Astrocyte (in vitro differentiated cells and primary cell): ENCODE results near the gene PRR7. TPM values are rescaled to one million over a fixed set of nuclear protein-coding genes. Genes with fewer than 3 reads are reported as not detected.

Source experiments
- DNase-seq: peaks from one replicate; pipeline ENCODE4 v3.0.0-alpha.2; 2010; ENCODE audit warnings: low read depth
- FAIRE-seq: peaks from 2 replicates; lab custom pipeline; 2011; peaks lifted over from hg19 to GRCh38; lab: Jason Lieb, UNC
- H2AFZ ChIP-seq: 2 replicates; pipeline ENCODE4 v1.6.0; 2012; ENCODE audit warnings: low read depth, low read length, inconsistent platforms
- H3K27ac ChIP-seq: 2 replicates; pipeline ENCODE4 v1.5.1; 2011; ENCODE audit warnings: low read depth, low read length, inconsistent platforms
- H3K27me3 ChIP-seq: 2 replicates; pipeline ENCODE4 v1.6.0; 2011; ENCODE audit warnings: low read length, inconsistent platforms; ENCODE audit not compliant: insufficient read depth
- H3K36me3 ChIP-seq: 2 replicates; pipeline ENCODE4 v1.5.1; 2011; ENCODE audit warnings: low read length, inconsistent platforms; ENCODE audit not compliant: insufficient read depth
- H3K4me1 ChIP-seq: 2 replicates; pipeline ENCODE4 v1.5.1; 2011; ENCODE audit warnings: low read length, inconsistent platforms; ENCODE audit not compliant: insufficient read depth
- H3K4me2 ChIP-seq: 2 replicates; pipeline ENCODE4 v1.6.0; 2012; ENCODE audit warnings: low read length, inconsistent platforms
- H3K4me3 ChIP-seq: 2 replicates; pipeline ENCODE4 v1.5.1; 2011; ENCODE audit warnings: low read depth, mild to moderate bottlenecking, low read length, inconsistent platforms; ENCODE audit not compliant: insufficient read depth
- H3K79me2 ChIP-seq: 2 replicates; pipeline ENCODE4 v1.6.0; 2012; ENCODE audit warnings: mild to moderate bottlenecking, low read length, inconsistent platforms; ENCODE audit not compliant: insufficient read depth
- H3K9ac ChIP-seq: 2 replicates; pipeline ENCODE4 v1.6.0; 2012; ENCODE audit warnings: mild to moderate bottlenecking, low read length, inconsistent platforms
- H3K9me3 ChIP-seq: 2 replicates; pipeline ENCODE4 v1.5.1; 2012; ENCODE audit warnings: low read depth, mild to moderate bottlenecking, low read length, inconsistent platforms; ENCODE audit not compliant: insufficient read depth
- H4K20me1 ChIP-seq: 2 replicates; pipeline ENCODE4 v1.6.0; 2012; ENCODE audit warnings: low read length, inconsistent platforms; ENCODE audit not compliant: insufficient read depth
- H3K27ac Mint-ChIP-seq: one replicate; pipeline ENCODE4 v1.8.0; 2021; ENCODE audit warnings: mild to moderate bottlenecking, mixed read lengths; ENCODE audit not compliant: unreplicated experiment
- H3K27me3 Mint-ChIP-seq: one replicate; pipeline ENCODE4 v1.8.0; 2021; ENCODE audit warnings: low read depth, mixed read lengths; ENCODE audit not compliant: unreplicated experiment
- H3K36me3 Mint-ChIP-seq: one replicate; pipeline ENCODE4 v1.8.0; 2021; ENCODE audit warnings: low read depth, mixed read lengths; ENCODE audit not compliant: unreplicated experiment
- H3K4me1 Mint-ChIP-seq: one replicate; pipeline ENCODE4 v1.8.0; 2021; ENCODE audit warnings: low read depth, mixed read lengths; ENCODE audit not compliant: unreplicated experiment
- H3K4me3 Mint-ChIP-seq: one replicate; pipeline ENCODE4 v1.8.0; 2021; ENCODE audit warnings: mild to moderate bottlenecking, moderate library complexity, mixed read lengths; ENCODE audit not compliant: unreplicated experiment
- H3K9me3 Mint-ChIP-seq: one replicate; pipeline ENCODE4 v1.8.0; 2021; ENCODE audit warnings: mild to moderate bottlenecking, mixed read lengths; ENCODE audit not compliant: unreplicated experiment
- CTCF ChIP-seq: IDR thresholded peaks from 2 replicates; pipeline ENCODE4 v1.5.1; 2011; ENCODE audit warnings: low read depth, mild to moderate bottlenecking, inconsistent platforms, low read length, moderate library complexity; ENCODE audit not compliant: insufficient read depth
- EZH2 ChIP-seq: IDR thresholded peaks from 2 replicates; pipeline ENCODE4 v1.6.1; 2012; ENCODE audit warnings: mild to moderate bottlenecking, low read length, inconsistent platforms; ENCODE audit not compliant: insufficient read depth
- total RNA-seq: library from RNA; stranded (reverse); gene quantifications from 2 replicates; pipeline ENCODE4 v1.2.1, GENCODE V29; 2021

PRR7 gene
- total RNA-seq, 1 donor from 2014 or later, result 9.9 TPM

GRCh38 chr5:177404641-177405179, 41.9 kb upstream of the PRR7 start:
- Mint-ChIP-seq H3K36me3 (no peaks in the 10 kb centered on the region), H3K9me3 (no peaks in the 10 kb centered on the region), H3K4me1 (no peaks in the 10 kb centered on the region), H3K27ac (no peak overlapping the region), H3K4me3 (peak overlapping the region; percentile 73), H3K27me3 (peaks cover 62% of the 10 kb centered on the region)
- peak overlapping the region; percentile 56 for H3K4me3 ChIP-seq
- no peaks in the 10 kb centered on the region for H3K79me2 ChIP-seq
- H3K27me3 ChIP-seq, result peaks cover 35% of the 10 kb centered on the region
- peaks cover 27% of the 10 kb centered on the region for H3K4me1 ChIP-seq
- peak overlapping the region; percentile 99 for H3K4me2 ChIP-seq
- peak overlapping the region; percentile 60 for H3K9ac ChIP-seq
- H3K27ac ChIP-seq, result no peak overlapping the region
- H3K9me3 ChIP-seq, result no peaks in the 10 kb centered on the region
- FAIRE-seq, result no peak
- TF ChIP-seq CTCF, result no peak
- TF ChIP-seq EZH2, result no peak
- no peak for DNase-seq
- H3K36me3 ChIP-seq, result no peaks in the 10 kb centered on the region
- H2AFZ ChIP-seq, result peak overlapping the region; percentile 96
- H4K20me1 ChIP-seq, result no peaks in the 10 kb centered on the region

GRCh38 chr5:177405312-177405711, 41.3 kb upstream of the PRR7 start:
- FAIRE-seq (no peak), DNase-seq (no peak)
- Mint-ChIP-seq H3K9me3 (no peaks in the 10 kb centered on the region), H3K4me3 (no peak overlapping the region), H3K4me1 (no peaks in the 10 kb centered on the region), H3K27me3 (peaks cover 62% of the 10 kb centered on the region), H3K27ac (no peak overlapping the region), H3K36me3 (no peaks in the 10 kb centered on the region)
- Histone ChIP-seq H4K20me1 (no peaks in the 10 kb centered on the region), H3K9ac (no peak overlapping the region), H3K4me1 (peaks cover 21% of the 10 kb centered on the region), H3K27ac (no peak overlapping the region), H2AFZ (no peak overlapping the region), H3K4me3 (no peak overlapping the region), H3K36me3 (no peaks in the 10 kb centered on the region), H3K79me2 (no peaks in the 10 kb centered on the region), H3K27me3 (peaks cover 29% of the 10 kb centered on the region), H3K4me2 (no peak overlapping the region), H3K9me3 (no peaks in the 10 kb centered on the region)
- no peak for TF ChIP-seq CTCF
- no peak for TF ChIP-seq EZH2

- no peaks in the 10 kb centered on the region for H4K20me1 ChIP-seq
- no peaks in the 10 kb centered on the region for H3K36me3 ChIP-seq
- Mint-ChIP-seq H3K4me3 (no peak overlapping the region), H3K36me3 (no peaks in the 10 kb centered on the region), H3K27me3 (peaks cover 66% of the 10 kb centered on the region), H3K9me3 (no peaks in the 10 kb centered on the region), H3K27ac (peak overlapping the region; percentile 26), H3K4me1 (no peaks in the 10 kb centered on the region)
- H3K27ac ChIP-seq, result no peak overlapping the region
- no peak for FAIRE-seq
- peaks cover 24% of the 10 kb centered on the region for H3K27me3 ChIP-seq
- H3K4me2 ChIP-seq, result no peak overlapping the region
- no peak overlapping the region for H2AFZ ChIP-seq
- no peaks in the 10 kb centered on the region for H3K9me3 ChIP-seq
- H3K9ac ChIP-seq, result no peak overlapping the region
- H3K4me1 ChIP-seq, result peaks cover 19% of the 10 kb centered on the region
- no peak for DNase-seq
- H3K4me3 ChIP-seq, result no peak overlapping the region
- no peaks in the 10 kb centered on the region for H3K79me2 ChIP-seq
- TF ChIP-seq CTCF (no peak), EZH2 (no peak)
Measured at GRCh38 chr5:177405805-177406204, 40.8 kb upstream of the PRR7 start.
